ENCODE data around the gene RASSF9.

Gene RASSF9

GRCh38 chr12:85836197-85837090 is at the start of gene RASSF9:
RASSF9 (minus strand) TSS chr12:85836409; CDS start chr12:85836201, 208 bp downstream.
- no peak for DNase-seq (ENCODE audit: low spot score)

DNA sequence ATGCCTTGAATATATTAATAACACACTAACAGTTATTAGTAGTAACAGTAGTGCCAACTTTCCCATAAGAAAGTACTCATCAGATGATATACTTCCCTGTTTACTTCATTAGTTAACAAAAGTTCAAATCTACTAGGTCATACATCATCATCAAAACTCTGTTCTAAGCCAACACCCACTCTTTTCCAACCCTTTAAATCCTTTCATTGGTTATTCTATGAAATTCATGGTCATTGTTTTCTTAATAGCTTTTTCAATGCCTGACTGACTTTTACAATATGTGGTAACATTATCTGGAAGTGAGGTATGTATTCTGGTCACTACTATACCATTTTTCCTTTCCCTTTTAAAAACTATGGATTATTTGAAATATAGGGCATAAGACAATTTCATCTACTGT is 47.6 kb upstream of the RASSF9 start:
- DNase-seq (ENCODE audit: low spot score), result no peak

DNA sequence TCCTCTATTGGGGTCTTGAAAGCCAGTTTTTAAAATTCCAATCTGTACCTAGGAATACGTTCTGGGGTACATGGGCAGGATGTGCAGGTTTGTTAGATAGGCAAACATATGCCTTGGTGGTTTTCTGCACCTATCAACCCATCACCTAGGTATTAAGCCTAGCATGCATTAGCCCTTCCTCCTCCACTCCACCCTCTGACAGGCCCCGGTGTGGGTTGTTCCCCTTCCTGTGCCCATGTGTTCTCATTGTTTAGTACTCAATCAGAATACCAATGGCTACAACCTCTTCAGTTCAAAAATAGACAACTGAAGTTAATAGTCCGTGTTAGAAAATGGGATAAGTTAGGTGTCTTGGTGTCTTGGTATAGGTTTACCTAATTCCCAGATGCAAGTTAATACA is 41.2 kb upstream of the RASSF9 start:
- DNase-seq (ENCODE audit: low spot score), result no peak

- DNase-seq (ENCODE audit: low spot score), result no peak
Observed at GRCh38 chr12:85874031-85874461, 37.8 kb upstream of the RASSF9 start, which contains the start of gene NTS. NTS (plus strand) TSS chr12:85874295; CDS start chr12:85874404, 109 bp downstream.

- DNase-seq (ENCODE audit: low spot score), result no peak
Observed at GRCh38 chr12:85872497-85873091, 36.4 kb upstream of the RASSF9 start.

DNA sequence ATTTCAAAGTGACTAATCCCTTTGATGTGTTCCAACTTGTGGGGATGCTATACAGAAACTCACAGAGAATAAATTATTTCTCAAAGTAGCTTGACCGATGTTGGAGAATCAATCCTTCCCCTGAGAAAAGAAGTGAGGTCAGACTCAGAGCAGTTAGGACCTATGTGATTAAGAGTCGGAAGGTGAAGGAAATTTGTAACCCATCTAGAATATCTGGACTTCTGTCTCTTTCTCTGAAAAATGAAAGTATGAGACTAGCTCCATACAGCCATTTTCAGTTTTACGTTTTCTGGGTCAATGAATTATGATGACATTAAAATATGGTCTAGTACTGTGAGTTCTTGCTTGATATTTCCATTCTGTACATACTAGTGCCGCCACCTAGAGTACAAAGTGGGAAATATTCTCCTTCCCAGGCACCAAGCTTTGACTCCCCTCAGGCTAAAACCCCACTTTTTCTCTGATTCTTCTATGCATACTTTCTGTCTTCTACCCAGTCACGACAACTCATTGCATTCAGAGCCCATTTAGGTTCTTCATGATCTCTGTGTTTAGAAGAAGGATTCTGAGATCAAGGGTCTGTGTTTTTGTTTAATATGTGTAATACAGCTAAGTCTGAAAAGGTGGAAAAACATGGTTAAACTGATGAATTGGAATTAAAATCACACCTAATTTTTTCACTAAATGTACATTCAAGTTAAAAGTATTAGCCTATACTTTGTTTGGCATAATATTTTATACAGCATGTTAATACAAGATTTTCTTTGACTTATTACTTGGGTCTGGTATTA is 31.0 kb upstream of the RASSF9 start:
- no peak for DNase-seq (ENCODE audit: low spot score)

- no peak for DNase-seq (ENCODE audit: low spot score)
Observed at GRCh38 chr12:85865890-85866289, 29.7 kb upstream of the RASSF9 start.

DNA sequence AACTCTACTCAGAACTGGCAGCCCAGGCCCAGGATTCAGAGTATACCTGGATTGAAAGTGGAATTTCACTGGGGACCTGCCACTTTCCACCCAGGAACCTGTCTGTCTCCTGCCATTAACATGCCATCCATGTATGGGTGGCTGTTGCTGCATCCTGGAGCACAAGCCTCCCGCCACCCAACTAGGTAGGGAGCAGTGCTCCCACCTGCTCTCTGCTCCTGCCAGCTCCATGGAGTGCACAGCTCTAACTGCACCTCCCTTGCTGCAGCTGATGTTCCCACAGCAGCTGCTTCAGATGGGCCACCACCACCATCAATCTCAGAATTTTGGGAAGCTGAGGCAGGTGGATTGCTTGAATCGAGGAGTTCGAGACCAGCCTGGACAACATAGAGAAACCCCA is 20.8 kb upstream of the RASSF9 start:
- DNase-seq (ENCODE audit: low spot score), result no peak

- DNase-seq (ENCODE audit: low spot score), result no peak
Observed at GRCh38 chr12:85855305-85855704, 19.1 kb upstream of the RASSF9 start.

GRCh38 chr12:85849344-85849743 is 13.1 kb upstream of the RASSF9 start:
- DNase-seq (ENCODE audit: low spot score), result no peak

- DNase-seq (ENCODE audit: low spot score), result no peak
Observed at GRCh38 chr12:85843606-85844310, 7.5 kb upstream of the RASSF9 start.

- no peak for DNase-seq (ENCODE audit: low spot score)
Observed at GRCh38 chr12:85835426-85836196, 598 bp downstream of the RASSF9 start.

- no peak for DNase-seq (ENCODE audit: low spot score)
Observed at GRCh38 chr12:85834378-85834777, 1.8 kb downstream of the RASSF9 start.

DNA sequence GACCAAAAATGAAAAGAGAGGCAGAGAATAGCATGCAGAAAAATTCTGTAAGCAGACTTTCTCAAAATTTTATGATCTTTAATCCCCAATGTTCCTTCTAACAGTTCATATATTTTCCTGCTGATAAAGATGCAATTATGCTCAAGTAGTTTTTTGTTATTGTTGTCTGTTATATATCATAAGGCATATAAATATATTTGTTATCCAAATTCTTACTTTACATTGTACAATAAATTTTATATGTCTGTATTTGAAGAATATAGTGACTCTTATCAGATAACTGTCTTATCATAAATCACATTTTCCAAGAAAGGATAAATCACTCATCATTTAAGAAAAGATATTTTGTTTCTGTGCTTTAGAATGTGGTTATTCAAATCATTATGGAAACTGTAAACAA is 2.6 kb downstream of the RASSF9 start:
- no peak for DNase-seq (ENCODE audit: low spot score)

- DNase-seq (ENCODE audit: low spot score), result no peak
Observed at GRCh38 chr12:85831327-85831990, 4.8 kb downstream of the RASSF9 start.

GRCh38 chr12:85829391-85829790 is 6.8 kb downstream of the RASSF9 start:
- no peak for DNase-seq (ENCODE audit: low spot score)

GRCh38 chr12:85828576-85828975 is 7.6 kb downstream of the RASSF9 start:
- no peak for DNase-seq (ENCODE audit: low spot score)

DNA sequence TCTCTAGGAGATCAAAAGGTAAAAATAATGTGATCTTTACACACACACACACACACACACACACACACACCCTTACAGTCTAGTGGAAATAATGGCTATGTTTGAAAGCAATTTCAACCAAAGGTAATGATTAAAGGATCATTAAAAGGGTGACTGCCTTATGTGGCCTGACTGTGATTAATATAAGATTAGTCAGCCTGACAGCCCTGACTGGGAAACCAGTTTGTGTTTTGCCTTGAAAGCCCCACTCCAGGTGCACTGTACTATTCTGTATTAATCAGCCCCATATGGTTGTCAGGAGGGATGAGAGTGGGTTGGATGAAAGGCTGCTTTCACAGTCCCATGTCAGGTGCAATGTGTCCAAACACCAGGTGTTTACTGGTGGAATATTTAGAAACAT is 10.5 kb downstream of the RASSF9 start:
- DNase-seq (ENCODE audit: low spot score), result no peak

GRCh38 chr12:85823436-85824180 is 12.6 kb downstream of the RASSF9 start:
- DNase-seq (ENCODE audit: low spot score), result no peak

- DNase-seq (ENCODE audit: low spot score), result no peak
Observed at GRCh38 chr12:85821759-85822158, 14.4 kb downstream of the RASSF9 start.
